Measurements from ENCODE around the gene CDKL1.

DNA sequence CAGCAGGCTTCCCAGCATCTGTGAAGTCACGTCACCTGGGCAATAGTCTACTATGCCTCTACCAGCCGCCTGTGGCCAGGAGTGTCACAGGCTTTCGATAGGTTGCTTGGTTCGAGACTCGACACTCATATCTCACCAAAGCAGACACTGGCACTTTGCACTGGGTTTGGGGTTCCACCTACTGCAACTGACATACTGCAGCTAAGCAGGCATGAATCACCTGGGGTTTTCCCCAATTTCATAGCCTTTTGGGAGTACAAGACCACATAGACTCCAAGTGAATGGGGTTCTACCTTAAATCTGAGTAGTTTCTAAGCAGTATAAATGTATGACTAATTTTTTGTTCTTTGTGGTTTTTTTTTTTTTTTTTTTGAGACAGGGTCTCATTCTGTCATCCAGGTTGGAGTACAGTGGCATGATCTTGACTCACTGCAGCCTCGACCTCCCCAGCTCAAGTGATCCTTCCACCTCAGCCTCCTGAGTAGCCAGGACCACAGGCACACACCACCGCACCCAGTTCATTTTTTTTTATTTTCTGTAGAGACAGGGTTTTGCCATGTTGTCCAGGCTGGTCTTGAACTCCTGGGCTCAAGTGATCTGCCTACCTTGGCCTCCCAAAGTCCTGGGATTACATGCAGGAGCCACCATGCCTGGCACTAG lies 52.4 kb downstream of the CDKL1 start:
- TF ChIP-seq, protein P1, sequence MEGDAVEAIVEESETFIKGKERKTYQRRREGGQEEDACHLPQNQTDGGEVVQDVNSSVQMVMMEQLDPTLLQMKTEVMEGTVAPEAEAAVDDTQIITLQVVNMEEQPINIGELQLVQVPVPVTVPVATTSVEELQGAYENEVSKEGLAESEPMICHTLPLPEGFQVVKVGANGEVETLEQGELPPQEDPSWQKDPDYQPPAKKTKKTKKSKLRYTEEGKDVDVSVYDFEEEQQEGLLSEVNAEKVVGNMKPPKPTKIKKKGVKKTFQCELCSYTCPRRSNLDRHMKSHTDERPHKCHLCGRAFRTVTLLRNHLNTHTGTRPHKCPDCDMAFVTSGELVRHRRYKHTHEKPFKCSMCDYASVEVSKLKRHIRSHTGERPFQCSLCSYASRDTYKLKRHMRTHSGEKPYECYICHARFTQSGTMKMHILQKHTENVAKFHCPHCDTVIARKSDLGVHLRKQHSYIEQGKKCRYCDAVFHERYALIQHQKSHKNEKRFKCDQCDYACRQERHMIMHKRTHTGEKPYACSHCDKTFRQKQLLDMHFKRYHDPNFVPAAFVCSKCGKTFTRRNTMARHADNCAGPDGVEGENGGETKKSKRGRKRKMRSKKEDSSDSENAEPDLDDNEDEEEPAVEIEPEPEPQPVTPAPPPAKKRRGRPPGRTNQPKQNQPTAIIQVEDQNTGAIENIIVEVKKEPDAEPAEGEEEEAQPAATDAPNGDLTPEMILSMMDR (conservative IDR thresholded peaks at IDR 0.05) = no peak
- no peak for TF ChIP-seq EZH2 (IDR thresholded peaks at IDR 0.05; ENCODE audit: low read depth)
